Activated naive CD4-positive, alpha-beta T cell treated with anti-CD3 and anti-CD28 coated beads, Interleukin-2, amount 10 ng/mL, durations not matched to agents 5 hours and 36 hours (primary cell): Measurements from ENCODE around the gene CLEC1A. TPM values are rescaled to one million over a fixed set of nuclear protein-coding genes. Genes with fewer than 3 reads are reported as not detected.

ENCODE experiments used
- total RNA-seq, 2 experiments: library from RNA; stranded (reverse); gene quantifications; one replicate each; pipeline ENCODE4 v1.2.3, GENCODE V29; 2021

CLEC1A gene
- not detected for total RNA-seq

GRCh38 chr12:10098791-10099190, at the start of gene CLEC1A:
Gene CLEC1A (minus strand): TSS chr12:10098985. CDS start chr12:10098922, 63 bp downstream.

GRCh38 chr12:10130042-10130441, 31.3 kb upstream of the CLEC1A start, which contains the start of gene CLEC7A:
Gene CLEC7A (minus strand): TSS chr12:10130199. CDS start chr12:10130082, 117 bp downstream.

GRCh38 chr12:10030446-10030845, 68.3 kb downstream of the CLEC1A start, which contains the start of gene CLEC9A:
Gene CLEC9A (plus strand): TSS chr12:10030682. CDS start chr12:10052688, 22,006 bp downstream.

Other genes with a start within 250 kb of the CLEC1A start
- gene CLEC2B, start 229.6 kb downstream of the CLEC1A start, total RNA-seq = 10 to 100 TPM; 90.5 to 94.5 TPM
- gene KLRF2, start 217.5 kb downstream of the CLEC1A start, total RNA-seq = not detected
- gene CLEC2A, start 166.6 kb downstream of the CLEC1A start, total RNA-seq = not detected
- under 1 TPM; 0.23 to 0.53 TPM for gene CLEC12A, start 127.6 kb downstream of the CLEC1A start, total RNA-seq
- gene CLEC1B, start 99.9 kb downstream of the CLEC1A start, total RNA-seq = not detected
- gene CLEC12B, start 88.4 kb downstream of the CLEC1A start, total RNA-seq = not detected
- not detected for gene CLEC9A, start 68.3 kb downstream of the CLEC1A start, total RNA-seq
- gene CLEC7A, start 31.2 kb upstream of the CLEC1A start, total RNA-seq = not detected
- not detected for gene OLR1, start 73.1 kb upstream of the CLEC1A start, total RNA-seq
- not detected for gene TMEM52B, start 80.0 kb upstream of the CLEC1A start, total RNA-seq
- 1 to 10 TPM; 9.0 TPM for gene GABARAPL1, start 113.9 kb upstream of the CLEC1A start, total RNA-seq
- gene KLRD1, start 208.9 kb upstream of the CLEC1A start, total RNA-seq = 1 to 10 TPM; 1.3 to 1.5 TPM